GM23248 (cell line): ENCODE data around the gene MFNG. TPM values are rescaled to one million over a fixed set of nuclear protein-coding genes. Genes with fewer than 3 reads are reported as not detected.
A peak's percentile ranks its signal among the peaks of the same experiment; 100 is the strongest.

Source experiments
- DNase-seq: peaks from one replicate; pipeline ENCODE4 v3.0.0-alpha.2; 2015
- H2AFZ ChIP-seq: fragments of 200-600 bp; sonication (generic); 2 replicates; pipeline ENCODE4 v1.6.1; 2016; ENCODE audit warnings: antibody characterized with exemption
- H3F3A ChIP-seq: fragments of 200-600 bp; sonication (generic); 2 replicates; pipeline ENCODE4 v1.6.1; 2016; ENCODE audit warnings: mild to moderate bottlenecking, antibody characterized with exemption, mixed run types; ENCODE audit not compliant: insufficient read depth
- H3K27ac ChIP-seq: fragments of 200-600 bp; sonication (generic); 2 replicates; pipeline ENCODE4 v1.5.1; 2016; ENCODE audit warnings: mild to moderate bottlenecking
- H3K27me3 ChIP-seq: fragments of 200-600 bp; sonication (generic); replicated peaks from 2 replicates; pipeline ENCODE4 v1.6.1; 2016; ENCODE audit warnings: mild to moderate bottlenecking; ENCODE audit not compliant: insufficient read depth
- H3K36me3 ChIP-seq: fragments of 200-600 bp; sonication (generic); 2 replicates; pipeline ENCODE4 v1.6.1; 2016; ENCODE audit warnings: low read depth, mild to moderate bottlenecking
- H3K4me1 ChIP-seq: fragments of 200-600 bp; sonication (generic); 2 replicates; pipeline ENCODE4 v1.6.1; 2016; ENCODE audit warnings: mild to moderate bottlenecking; ENCODE audit not compliant: insufficient read depth
- H3K4me2 ChIP-seq: fragments of 200-600 bp; sonication (generic); one replicate; pipeline ENCODE4 v1.6.1; 2016; ENCODE audit warnings: mild to moderate bottlenecking; ENCODE audit not compliant: unreplicated experiment
- H3K4me3 ChIP-seq: fragments of 200-600 bp; sonication (generic); 2 replicates; pipeline ENCODE4 v1.5.1; 2016; ENCODE audit warnings: mild to moderate bottlenecking
- H3K79me2 ChIP-seq: fragments of 200-600 bp; sonication (generic); 2 replicates; pipeline ENCODE4 v1.6.1; 2016; ENCODE audit warnings: mild to moderate bottlenecking; ENCODE audit not compliant: insufficient read depth
- H3K9ac ChIP-seq: fragments of 200-600 bp; sonication (generic); 2 replicates; pipeline ENCODE4 v1.6.1; 2016; ENCODE audit warnings: mild to moderate bottlenecking
- H3K9me2 ChIP-seq: fragments of 200-600 bp; sonication (generic); 2 replicates; pipeline ENCODE4 v1.6.1; 2016; ENCODE audit warnings: mixed run types, mild to moderate bottlenecking, moderate library complexity; ENCODE audit not compliant: insufficient read depth
- H3K9me3 ChIP-seq: fragments of 200-600 bp; sonication (generic); one replicate; pipeline ENCODE4 v1.6.1; 2017; ENCODE audit warnings: low read depth
- H4K20me1 ChIP-seq: fragments of 200-600 bp; sonication (generic); 2 replicates; pipeline ENCODE4 v1.6.0; 2016; ENCODE audit not compliant: insufficient read depth
- EZH2 ChIP-seq: fragments of 200-600 bp; sonication (generic); IDR thresholded peaks from 2 replicates; pipeline ENCODE4 v1.6.1; 2018; ENCODE audit warnings: antibody characterized with exemption, mild to moderate bottlenecking; ENCODE audit not compliant: insufficient read depth, poor library complexity, severe bottlenecking
- EZH2phosphoT487 ChIP-seq: fragments of 200-600 bp; sonication (generic); IDR thresholded peaks from 2 replicates; pipeline ENCODE4 v1.6.1; 2018; ENCODE audit warnings: antibody characterized with exemption, moderate library complexity, mild to moderate bottlenecking, low read depth; ENCODE audit not compliant: insufficient read depth
- WGBS, 2 experiments: methylation state at CpG; one replicate each; pipeline ENCODE4 v1.1.6; 2015 to 2017; ENCODE audit warnings: low lambda C conversion rate in 2 of 2, low coverage in 1 of 2; ENCODE audit errors: missing lambda C conversion rate in 2 of 2; 5-methylcytosine and 5-hydroxymethylcytosine counted together
- in situ Hi-C: fragments of 300-500 bp; cut with MboI; formaldehyde crosslinking; loops from 2 replicates; pipeline ENCODE4 v1.15.0; 2020
- polyA plus RNA-seq: library from polyadenylated mRNA; unstranded; fragments of >200 nt; fragmentation: Nextera tagmentation; extraction: Ambion mirVana; gene quantifications from 2 replicates; pipeline ENCODE4 v1.2.1, GENCODE V29; 2016
- total RNA-seq: library from RNA; depleted of rRNA; stranded (reverse); fragments of >200 nt; shearing (Covaris generic); gene quantifications from 2 replicates; pipeline ENCODE4 v1.2.3, GENCODE V29; 2014; rRNA removed

The MFNG gene
- total and polyA plus RNA-seq, 2 experiments from 2014 or later, result not detected

DNA sequence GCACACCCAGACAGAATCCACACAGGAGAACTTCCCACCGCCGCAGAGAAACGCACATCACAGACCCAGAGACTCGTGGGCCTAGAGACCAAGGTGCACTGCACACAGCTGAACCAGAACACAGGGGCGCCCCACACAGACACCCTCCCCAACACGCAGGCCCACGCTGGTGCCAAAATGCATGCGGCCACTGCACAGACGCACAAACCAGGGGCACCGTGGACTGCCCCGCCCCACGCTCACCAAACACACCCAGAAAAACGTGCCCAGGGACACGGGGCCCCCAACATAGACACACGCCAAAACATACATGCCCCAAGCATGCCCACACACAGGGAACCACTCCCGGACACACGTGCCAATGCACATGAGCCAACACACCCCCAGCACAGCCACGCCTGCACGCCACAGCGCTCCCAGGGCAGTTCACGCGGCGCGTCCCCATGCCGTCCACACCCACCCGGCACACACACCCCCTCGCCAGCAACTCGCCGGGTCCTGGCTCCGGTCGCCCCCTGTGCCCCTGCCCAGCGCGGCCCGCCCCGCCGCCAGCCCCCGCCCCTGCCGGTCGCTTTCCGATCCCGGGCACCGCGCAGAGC is 66.7 kb downstream of the MFNG start:
- H3F3A ChIP-seq, result 0 out of 2 replicates have a peak, but pooled peaks cover 8% of the 10 kb centered on the region
- peak overlapping the region; percentile 63 for H3K4me2 ChIP-seq
- in situ Hi-C loops, result no loop called here
- H3K9ac ChIP-seq, result peak overlapping the region; percentile 22; the same call in 1 of the 2 replicates
- H3K9me2 ChIP-seq, result no peaks in the 10 kb centered on the region
- H3K4me3 ChIP-seq, result peak overlapping the region; percentile 65
- no peaks in the 10 kb centered on the region for H4K20me1 ChIP-seq
- peaks cover 4% of the 10 kb centered on the region; the same call in 1 of the 2 replicates for H3K4me1 ChIP-seq
- no peaks in the 10 kb centered on the region for H3K9me3 ChIP-seq
- H3K27ac ChIP-seq, result no peak overlapping the region
- no peak for TF ChIP-seq EZH2phosphoT487
- no peak for TF ChIP-seq EZH2
- no peaks in the 10 kb centered on the region for H3K79me2 ChIP-seq
- 13% methylated on average over 30 to 39 of the region's 43 CpGs for WGBS, 2 experiments
- peaks cover 6% of the 10 kb centered on the region; the same call in 1 of the 2 replicates for H3K27me3 ChIP-seq
- H3K36me3 ChIP-seq, result no peaks in the 10 kb centered on the region
- H2AFZ ChIP-seq, result peak overlapping the region; percentile 62
- peak; percentile 67 for DNase-seq

Other genes starting within 250 kb of the MFNG start
- 32.8 and 35.1 TPM in 2 replicates for gene RAC2, start 242.1 kb downstream of the MFNG start, total RNA-seq
- 34.9 and 36.3 TPM in 2 replicates for gene RAC2, start 242.1 kb downstream of the MFNG start, polyA plus RNA-seq
- gene CYTH4, start 203.9 kb downstream of the MFNG start, total RNA-seq, result not detected in 2 replicates
- gene CYTH4, start 203.9 kb downstream of the MFNG start, polyA plus RNA-seq, result not detected in 2 replicates
- gene ELFN2, start 58.9 kb downstream of the MFNG start, total RNA-seq, result 0.89 and 1.1 TPM in 2 replicates
- 0.19 and 0.48 TPM in 2 replicates for gene ELFN2, start 58.9 kb downstream of the MFNG start, polyA plus RNA-seq
- 4.4 and 8.3 TPM in 2 replicates for gene CARD10, start 33.0 kb upstream of the MFNG start, total RNA-seq
- 2.7 and 2.8 TPM in 2 replicates for gene CARD10, start 33.0 kb upstream of the MFNG start, polyA plus RNA-seq
- 59.7 and 83.8 TPM in 2 replicates for gene CDC42EP1, start 74.1 kb upstream of the MFNG start, total RNA-seq
- gene CDC42EP1, start 74.1 kb upstream of the MFNG start, polyA plus RNA-seq, result 122 and 130 TPM in 2 replicates
- gene LGALS2, start 93.7 kb upstream of the MFNG start, total RNA-seq, result not detected in 2 replicates
- 0.35 and 0.91 TPM in 2 replicates for gene LGALS2, start 93.7 kb upstream of the MFNG start, polyA plus RNA-seq
- gene GGA1, start 122.5 kb upstream of the MFNG start, total RNA-seq, result 29.7 and 36.9 TPM in 2 replicates
- gene GGA1, start 122.5 kb upstream of the MFNG start, polyA plus RNA-seq, result 29.7 and 29.9 TPM in 2 replicates
- 2.4 and 9.9 TPM in 2 replicates for gene SH3BP1, start 153.3 kb upstream of the MFNG start, total RNA-seq
- gene SH3BP1, start 153.3 kb upstream of the MFNG start, polyA plus RNA-seq, result 0.81 and 0.89 TPM in 2 replicates
- gene PDXP, start 172.3 kb upstream of the MFNG start, total RNA-seq, result 17.5 and 17.7 TPM in 2 replicates
- gene PDXP, start 172.3 kb upstream of the MFNG start, polyA plus RNA-seq, result 1.9 and 2.1 TPM in 2 replicates
- 5,290 and 7,830 TPM in 2 replicates for gene LGALS1, start 189.3 kb upstream of the MFNG start, total RNA-seq
- gene LGALS1, start 189.3 kb upstream of the MFNG start, polyA plus RNA-seq, result 6,727 and 6,984 TPM in 2 replicates
- gene NOL12, start 200.0 kb upstream of the MFNG start, total RNA-seq, result 4.9 and 19.1 TPM in 2 replicates
- 24.9 and 25.1 TPM in 2 replicates for gene NOL12, start 200.0 kb upstream of the MFNG start, polyA plus RNA-seq
- 127 and 135 TPM in 2 replicates for gene TRIOBP, start 210.7 kb upstream of the MFNG start, total RNA-seq
- gene TRIOBP, start 210.7 kb upstream of the MFNG start, polyA plus RNA-seq, result 123 and 130 TPM in 2 replicates